ENCODE results near the gene SETX. TPM values are rescaled to one million over a fixed set of nuclear protein-coding genes. Genes with fewer than 3 reads are reported as not detected.

Gene SETX
- total RNA-seq, 2 experiments from 2014 or later: 67.9 to 79.2 TPM

DNA sequence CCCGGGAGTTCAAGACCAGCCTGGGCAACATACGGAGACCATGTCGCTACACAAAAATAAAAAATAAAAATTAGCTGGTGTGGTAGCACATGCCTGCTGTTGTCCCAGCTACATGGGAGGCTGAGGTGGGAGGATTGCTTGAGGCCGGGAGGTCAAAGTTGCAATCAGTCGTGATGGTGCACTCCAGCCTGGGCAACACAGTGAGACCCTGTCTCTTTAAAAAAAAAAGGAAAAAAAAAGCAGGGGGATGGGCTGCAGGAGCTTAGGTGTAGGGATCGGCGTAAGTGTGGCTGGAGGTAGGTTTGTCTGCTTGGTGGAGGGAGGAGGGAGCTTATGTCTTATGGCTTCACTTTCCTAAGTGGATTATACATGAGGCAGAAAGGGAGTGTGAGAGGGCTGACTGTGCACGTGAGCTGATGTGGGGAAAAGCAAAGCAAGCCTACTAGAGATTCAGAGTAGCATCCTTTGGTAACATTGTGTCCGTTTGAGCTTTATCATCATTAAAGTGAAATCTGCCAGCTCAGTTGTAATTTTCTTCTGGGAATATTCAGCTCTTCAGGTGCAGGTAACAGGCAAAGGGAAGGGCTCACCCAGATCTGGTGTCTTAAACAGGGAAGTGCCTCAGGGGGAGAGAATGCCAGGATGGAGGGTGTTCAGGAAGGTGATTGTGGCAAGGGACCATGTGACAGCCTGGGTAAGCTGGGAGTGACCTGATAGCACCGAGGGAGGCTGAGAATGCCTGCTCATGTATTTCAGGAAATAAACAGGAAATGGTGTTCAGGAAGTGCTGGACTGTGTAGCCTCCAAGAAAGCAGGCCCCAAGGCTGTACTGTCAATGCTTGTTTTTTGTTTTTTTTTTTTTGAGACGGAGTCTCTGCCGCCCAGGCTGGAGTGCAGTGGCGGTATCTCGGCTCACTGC, 17.6 kb upstream of the SETX start:
- H3K79me2 ChIP-seq (ENCODE audit: insufficient read depth, low read depth, low read length): no peaks in the 10 kb centered on the region
- H3K4me3 ChIP-seq (ENCODE audit: low read depth, low read length, poor library complexity, severe bottlenecking): peak overlapping the region; percentile 29
- H4K20me1 ChIP-seq (ENCODE audit: insufficient read depth, low read length): no peaks in the 10 kb centered on the region
- BruUV-seq (replicated peaks): no TSS peak
- peak overlapping the region; percentile 92 for H2AFZ ChIP-seq (ENCODE audit: low read length)
- peak overlapping the region; percentile 51 for H3K27ac ChIP-seq (ENCODE audit: low read depth, low read length, poor library complexity, severe bottlenecking)
- peak overlapping the region; percentile 56 for H3K4me2 ChIP-seq (ENCODE audit: low read length)
- no peak for TF ChIP-seq EZH2phosphoT487 (IDR thresholded peaks at IDR 0.05; ENCODE audit: borderline replicate concordance, low read depth, low read length)
- TF ChIP-seq, protein P1, sequence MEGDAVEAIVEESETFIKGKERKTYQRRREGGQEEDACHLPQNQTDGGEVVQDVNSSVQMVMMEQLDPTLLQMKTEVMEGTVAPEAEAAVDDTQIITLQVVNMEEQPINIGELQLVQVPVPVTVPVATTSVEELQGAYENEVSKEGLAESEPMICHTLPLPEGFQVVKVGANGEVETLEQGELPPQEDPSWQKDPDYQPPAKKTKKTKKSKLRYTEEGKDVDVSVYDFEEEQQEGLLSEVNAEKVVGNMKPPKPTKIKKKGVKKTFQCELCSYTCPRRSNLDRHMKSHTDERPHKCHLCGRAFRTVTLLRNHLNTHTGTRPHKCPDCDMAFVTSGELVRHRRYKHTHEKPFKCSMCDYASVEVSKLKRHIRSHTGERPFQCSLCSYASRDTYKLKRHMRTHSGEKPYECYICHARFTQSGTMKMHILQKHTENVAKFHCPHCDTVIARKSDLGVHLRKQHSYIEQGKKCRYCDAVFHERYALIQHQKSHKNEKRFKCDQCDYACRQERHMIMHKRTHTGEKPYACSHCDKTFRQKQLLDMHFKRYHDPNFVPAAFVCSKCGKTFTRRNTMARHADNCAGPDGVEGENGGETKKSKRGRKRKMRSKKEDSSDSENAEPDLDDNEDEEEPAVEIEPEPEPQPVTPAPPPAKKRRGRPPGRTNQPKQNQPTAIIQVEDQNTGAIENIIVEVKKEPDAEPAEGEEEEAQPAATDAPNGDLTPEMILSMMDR (conservative IDR thresholded peaks at IDR 0.05; ENCODE audit: low read length): no peak
- H3K9me3 ChIP-seq (ENCODE audit: low read length): no peaks in the 10 kb centered on the region
- peaks cover 38% of the 10 kb centered on the region for H3K4me1 ChIP-seq (ENCODE audit: insufficient read depth, low read length, poor library complexity, severe bottlenecking)
- POLR2A ChIA-PET: interaction anchor here (0.6 to 2.4 kb wide), 10 partner anchors 9 to 1568 kb away, joined by 3 to 25 read pairs (median 6); no protein-coding TSS in a partner anchor
- H3K36me3 ChIP-seq (ENCODE audit: insufficient read depth, low read length): peaks cover 23% of the 10 kb centered on the region
- CTCF ChIA-PET (ENCODE audit: unreplicated experiment): interaction anchor here (0.7 to 1.4 kb wide), 4 partner anchors 9 to 21 kb away, joined by 3 to 6 read pairs (median 4); partner anchors contain the start of gene SETX
- no peaks in the 10 kb centered on the region for H3K9me2 ChIP-seq (ENCODE audit: insufficient read depth, low read length)
- peak; percentile 52 for DNase-seq (ENCODE audit: low spot score)
- intact Hi-C loops (cut with micrococcal nuclease; ENCODE audit: unreplicated experiment): no loop called here

DNA sequence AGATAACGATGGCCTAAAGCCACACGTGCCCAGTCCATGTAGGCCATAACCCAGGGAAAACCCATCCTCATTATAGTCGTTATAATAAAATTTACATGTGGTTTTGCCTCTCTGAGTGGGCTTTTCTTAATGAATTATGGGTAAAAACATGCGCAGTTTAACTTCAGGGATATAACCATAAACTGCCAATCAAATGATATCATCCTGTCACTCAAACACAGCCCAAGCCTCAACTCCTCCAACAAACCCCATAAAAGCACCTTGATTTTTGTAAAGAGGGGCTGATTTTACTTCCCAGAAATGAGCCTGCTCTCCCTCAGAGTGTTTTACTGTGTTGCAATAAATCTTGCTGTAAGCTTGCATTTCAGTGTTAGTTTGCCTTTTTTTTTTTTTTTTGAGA, 15.8 kb upstream of the SETX start:
- Histone ChIP-seq H3K9me3 (ENCODE audit: low read length) (no peaks in the 10 kb centered on the region), H3K36me3 (ENCODE audit: insufficient read depth, low read length) (peaks cover 4% of the 10 kb centered on the region), H2AFZ (ENCODE audit: low read length) (peak overlapping the region; percentile 33; the same call in 1 of the 2 replicates), H3K27ac (ENCODE audit: low read depth, low read length, poor library complexity, severe bottlenecking) (no peak overlapping the region), H3K4me2 (ENCODE audit: low read length) (no peak overlapping the region), H4K20me1 (ENCODE audit: insufficient read depth, low read length) (no peaks in the 10 kb centered on the region), H3K4me3 (ENCODE audit: low read depth, low read length, poor library complexity, severe bottlenecking) (no peak overlapping the region), H3K9me2 (ENCODE audit: insufficient read depth, low read length) (no peaks in the 10 kb centered on the region), H3K79me2 (ENCODE audit: insufficient read depth, low read depth, low read length) (no peaks in the 10 kb centered on the region), H3K4me1 (ENCODE audit: insufficient read depth, low read length, poor library complexity, severe bottlenecking) (peaks cover 45% of the 10 kb centered on the region)
- TF ChIP-seq, protein P1 (conservative IDR thresholded peaks at IDR 0.05; ENCODE audit: low read length): no peak
- no peak for TF ChIP-seq EZH2phosphoT487 (IDR thresholded peaks at IDR 0.05; ENCODE audit: borderline replicate concordance, low read depth, low read length)
- ChIA-PET POLR2A (interaction anchor here (1.2 kb wide), 1 partner anchor 12 kb away, joined by 8 read pairs; no protein-coding TSS in a partner anchor), CTCF (ENCODE audit: unreplicated experiment) (no interaction called here)
- no TSS peak for BruUV-seq (replicated peaks)
- no peak for DNase-seq (ENCODE audit: low spot score)
- intact Hi-C loops (cut with micrococcal nuclease; ENCODE audit: unreplicated experiment): no loop called here

DNA sequence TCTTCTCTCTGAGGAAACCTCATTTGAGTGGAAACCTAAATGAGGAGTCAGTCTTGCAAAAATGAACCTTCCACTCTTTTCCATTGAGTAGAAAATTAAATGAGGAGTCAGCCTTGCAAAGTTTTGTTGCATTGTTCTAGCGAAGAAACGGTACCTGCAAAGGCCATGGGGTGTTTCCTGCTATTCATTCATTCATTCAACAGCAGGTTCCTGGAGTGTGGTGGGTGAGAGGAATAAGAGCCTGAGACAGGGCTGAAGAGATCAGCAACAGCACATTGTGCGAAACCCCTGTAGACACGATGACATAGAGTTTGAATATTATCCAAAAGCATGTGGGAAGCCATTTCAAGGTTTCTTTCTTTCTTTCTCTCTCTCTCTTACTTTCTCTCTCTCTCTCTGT, 14.6 kb upstream of the SETX start:
- DNase-seq (ENCODE audit: low spot score): no peak
- ChIA-PET CTCF (ENCODE audit: unreplicated experiment) (no interaction called here), POLR2A (interaction anchor here (1.3 kb wide), 1 partner anchor 12 kb away, joined by 7 read pairs; no protein-coding TSS in a partner anchor)
- H3K9me2 ChIP-seq (ENCODE audit: insufficient read depth, low read length): no peaks in the 10 kb centered on the region
- H3K9me3 ChIP-seq (ENCODE audit: low read length): no peaks in the 10 kb centered on the region
- no peaks in the 10 kb centered on the region for H3K36me3 ChIP-seq (ENCODE audit: insufficient read depth, low read length)
- TF ChIP-seq, protein P1 (conservative IDR thresholded peaks at IDR 0.05; ENCODE audit: low read length): no peak
- TF ChIP-seq EZH2phosphoT487 (IDR thresholded peaks at IDR 0.05; ENCODE audit: borderline replicate concordance, low read depth, low read length): no peak
- no peaks in the 10 kb centered on the region for H4K20me1 ChIP-seq (ENCODE audit: insufficient read depth, low read length)
- no peak overlapping the region for H3K4me2 ChIP-seq (ENCODE audit: low read length)
- H3K27ac ChIP-seq (ENCODE audit: low read depth, low read length, poor library complexity, severe bottlenecking): no peak overlapping the region
- no peak overlapping the region for H3K4me3 ChIP-seq (ENCODE audit: low read depth, low read length, poor library complexity, severe bottlenecking)
- H2AFZ ChIP-seq (ENCODE audit: low read length): no peak overlapping the region
- H3K4me1 ChIP-seq (ENCODE audit: insufficient read depth, low read length, poor library complexity, severe bottlenecking): peaks cover 41% of the 10 kb centered on the region
- H3K79me2 ChIP-seq (ENCODE audit: insufficient read depth, low read depth, low read length): no peaks in the 10 kb centered on the region
- no TSS peak for BruUV-seq (replicated peaks)
- intact Hi-C loops (cut with micrococcal nuclease; ENCODE audit: unreplicated experiment): no loop called here

Measured in OCI-LY7 (cell line).